ENCODE measurements around the gene ATAD3A. TPM values are rescaled to one million over a fixed set of nuclear protein-coding genes. Genes with fewer than 3 reads are reported as not detected.
A peak's percentile ranks its signal among the peaks of the same experiment; 100 is the strongest.
"Not testable (repeated sequence)": the region's sequence is repeated elsewhere in the genome, so short reads cannot be mapped to it uniquely, and the experiment has no call there.

ATAD3A gene
- total RNA-seq, 1 experiment from 2014 or later: 57.5 TPM

GRCh38 chr1:1554926-1555915, 43.3 kb downstream of the ATAD3A start:
- H3K4me3 ChIP-seq (ENCODE audit: low read depth in 2 of 2, low read length in 2 of 2): no peak overlapping the region
- in situ Hi-C loops (cut with HindIII; ENCODE audit: low pct_unique_long_range_greater_than_20kb, low sequenced_read_pairs): no loop called here
- peak; percentile 56 for ATAC-seq

DNA sequence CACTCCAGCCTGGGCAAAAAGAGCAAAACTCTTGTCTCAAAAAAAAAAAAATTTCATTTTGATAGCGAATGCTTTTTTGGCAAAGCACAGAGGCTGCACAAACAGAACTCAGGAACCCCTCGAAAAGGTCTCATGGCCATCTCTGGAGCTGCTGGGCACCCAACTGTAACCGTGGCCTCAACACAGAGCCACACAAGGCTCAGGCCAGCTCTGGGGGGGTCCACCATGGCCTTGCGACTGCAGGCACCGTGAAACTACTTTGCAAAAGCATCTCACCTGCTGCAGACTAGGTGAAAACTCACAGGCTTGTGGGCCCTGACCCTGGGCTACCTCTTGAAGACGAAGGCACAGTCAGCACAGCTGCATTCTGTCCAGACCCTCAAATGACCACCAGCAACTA, 44.5 kb downstream of the ATAD3A start:
- no peaks in the 10 kb centered on the region for H3K36me3 ChIP-seq (ENCODE audit: control insufficient read depth, insufficient read depth, low read length)
- H3K4me3 ChIP-seq (ENCODE audit: low read depth in 2 of 2, low read length in 2 of 2): no peak overlapping the region
- no peaks in the 10 kb centered on the region for H3K27me3 ChIP-seq (ENCODE audit: control insufficient read depth, insufficient read depth, low read length)
- H3K27ac ChIP-seq (ENCODE audit: low read length): no peak overlapping the region
- ATAC-seq (no peak), DNase-seq (ENCODE audit: low read depth, low spot score) (no peak)
- intact Hi-C loops (cut with micrococcal nuclease; ENCODE audit: unreplicated experiment): no loop called here
- BruUV-seq (replicated peaks): no TSS peak
- 0 out of 2 replicates have a peak, but pooled peaks cover under 1% of the 10 kb centered on the region for H3K4me1 ChIP-seq (ENCODE audit: control insufficient read depth, insufficient read depth, low read length)
- ChIA-PET POLR2A (no interaction called here), CTCF (no interaction called here)
- in situ Hi-C loops (cut with HindIII; ENCODE audit: low pct_unique_long_range_greater_than_20kb, low sequenced_read_pairs): no loop called here
- TF ChIP-seq, protein P1, sequence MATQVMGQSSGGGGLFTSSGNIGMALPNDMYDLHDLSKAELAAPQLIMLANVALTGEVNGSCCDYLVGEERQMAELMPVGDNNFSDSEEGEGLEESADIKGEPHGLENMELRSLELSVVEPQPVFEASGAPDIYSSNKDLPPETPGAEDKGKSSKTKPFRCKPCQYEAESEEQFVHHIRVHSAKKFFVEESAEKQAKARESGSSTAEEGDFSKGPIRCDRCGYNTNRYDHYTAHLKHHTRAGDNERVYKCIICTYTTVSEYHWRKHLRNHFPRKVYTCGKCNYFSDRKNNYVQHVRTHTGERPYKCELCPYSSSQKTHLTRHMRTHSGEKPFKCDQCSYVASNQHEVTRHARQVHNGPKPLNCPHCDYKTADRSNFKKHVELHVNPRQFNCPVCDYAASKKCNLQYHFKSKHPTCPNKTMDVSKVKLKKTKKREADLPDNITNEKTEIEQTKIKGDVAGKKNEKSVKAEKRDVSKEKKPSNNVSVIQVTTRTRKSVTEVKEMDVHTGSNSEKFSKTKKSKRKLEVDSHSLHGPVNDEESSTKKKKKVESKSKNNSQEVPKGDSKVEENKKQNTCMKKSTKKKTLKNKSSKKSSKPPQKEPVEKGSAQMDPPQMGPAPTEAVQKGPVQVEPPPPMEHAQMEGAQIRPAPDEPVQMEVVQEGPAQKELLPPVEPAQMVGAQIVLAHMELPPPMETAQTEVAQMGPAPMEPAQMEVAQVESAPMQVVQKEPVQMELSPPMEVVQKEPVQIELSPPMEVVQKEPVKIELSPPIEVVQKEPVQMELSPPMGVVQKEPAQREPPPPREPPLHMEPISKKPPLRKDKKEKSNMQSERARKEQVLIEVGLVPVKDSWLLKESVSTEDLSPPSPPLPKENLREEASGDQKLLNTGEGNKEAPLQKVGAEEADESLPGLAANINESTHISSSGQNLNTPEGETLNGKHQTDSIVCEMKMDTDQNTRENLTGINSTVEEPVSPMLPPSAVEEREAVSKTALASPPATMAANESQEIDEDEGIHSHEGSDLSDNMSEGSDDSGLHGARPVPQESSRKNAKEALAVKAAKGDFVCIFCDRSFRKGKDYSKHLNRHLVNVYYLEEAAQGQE (IDR thresholded peaks at IDR 0.05; ENCODE audit: insufficient read depth in 1 of 2, low read depth in 2 of 2, low read length in 1 of 2): no peak
- TF ChIP-seq SIN3A (IDR thresholded peaks at IDR 0.05; ENCODE audit: borderline replicate concordance, insufficient read depth, low read depth, low read length): no peak
- no peak for TF ChIP-seq TCF7L2 (IDR thresholded peaks at IDR 0.05; ENCODE audit: low read depth, low read length)
- TF ChIP-seq CTCF (IDR thresholded peaks at IDR 0.05): no peak
- TF ChIP-seq POLR2AphosphoS5 (IDR thresholded peaks at IDR 0.05; ENCODE audit: low read depth, low read length): no peak
- no peaks in the 10 kb centered on the region for H3K9me3 ChIP-seq (ENCODE audit: control insufficient read depth, insufficient read depth, low read depth, low read length)

More at GRCh38 chr1:1554926-1555915, 43.3 kb downstream of the ATAD3A start:
- Histone ChIP-seq H3K27me3 (ENCODE audit: control insufficient read depth, insufficient read depth, low read length) (no peaks in the 10 kb centered on the region), H3K9me3 (ENCODE audit: control insufficient read depth, insufficient read depth, low read depth, low read length) (no peaks in the 10 kb centered on the region), H3K36me3 (ENCODE audit: control insufficient read depth, insufficient read depth, low read length) (no peaks in the 10 kb centered on the region), H3K27ac (ENCODE audit: low read length) (no peak overlapping the region), H3K4me1 (ENCODE audit: control insufficient read depth, insufficient read depth, low read length) (peaks cover 4% of the 10 kb centered on the region; the same call in 1 of the 2 replicates)
- TF ChIP-seq SIN3A (IDR thresholded peaks at IDR 0.05; ENCODE audit: borderline replicate concordance, insufficient read depth, low read depth, low read length) (no peak), CTCF (IDR thresholded peaks at IDR 0.05) (no peak), TCF7L2 (IDR thresholded peaks at IDR 0.05; ENCODE audit: low read depth, low read length) (no peak), POLR2AphosphoS5 (IDR thresholded peaks at IDR 0.05; ENCODE audit: low read depth, low read length) (no peak)
- TF ChIP-seq, protein P1 (IDR thresholded peaks at IDR 0.05; ENCODE audit: insufficient read depth in 1 of 2, low read depth in 2 of 2, low read length in 1 of 2): no peak
- intact Hi-C loops (cut with micrococcal nuclease; ENCODE audit: unreplicated experiment): no loop called here
- no peak for DNase-seq (ENCODE audit: low read depth, low spot score)
- POLR2A ChIA-PET: no interaction called here
- BruUV-seq (replicated peaks): no TSS peak
- CTCF ChIA-PET: no interaction called here

DNA sequence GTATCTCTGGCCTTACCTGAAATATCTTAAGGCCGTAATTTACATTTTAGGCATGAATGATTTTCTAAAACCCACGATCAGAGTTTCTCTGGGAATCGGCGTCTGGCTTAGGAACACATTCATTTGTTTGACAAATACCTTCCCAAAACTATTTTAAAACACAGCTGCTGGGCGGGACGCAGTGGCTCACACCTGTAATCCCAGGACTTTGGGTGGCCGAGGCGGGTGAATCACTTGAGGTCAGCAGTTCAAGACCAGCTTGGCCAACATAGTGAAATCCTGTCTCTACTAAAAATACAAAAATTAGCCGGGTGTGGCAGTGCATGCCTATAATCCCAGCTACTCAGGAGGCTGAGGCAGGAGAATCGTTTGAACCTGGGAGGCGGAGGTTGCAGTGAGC, 45.0 kb downstream of the ATAD3A start:
- in situ Hi-C loops (cut with HindIII; ENCODE audit: low pct_unique_long_range_greater_than_20kb, low sequenced_read_pairs); H3K9me3 ChIP-seq (ENCODE audit: control insufficient read depth, insufficient read depth, low read depth, low read length); H3K4me1 ChIP-seq (ENCODE audit: control insufficient read depth, insufficient read depth, low read length); intact Hi-C loops (cut with micrococcal nuclease; ENCODE audit: unreplicated experiment); ATAC-seq; H3K4me3 ChIP-seq (ENCODE audit: low read depth in 2 of 2, low read length in 2 of 2); BruUV-seq (replicated peaks); CTCF ChIA-PET; POLR2A ChIA-PET; H3K27me3 ChIP-seq (ENCODE audit: control insufficient read depth, insufficient read depth, low read length); DNase-seq (ENCODE audit: low read depth, low spot score); H3K36me3 ChIP-seq (ENCODE audit: control insufficient read depth, insufficient read depth, low read length); H3K27ac ChIP-seq (ENCODE audit: low read length): not testable (repeated sequence)
